ENCODE results near the gene KIAA0232.
"Not testable (repeated sequence)": the region's sequence is repeated elsewhere in the genome, so short reads cannot be mapped to it uniquely, and the experiment has no call there.

Gene KIAA0232

GRCh38 chr4:6826781-6827508 lies 44.4 kb downstream of the KIAA0232 start:
- ATAC-seq (no peak), DNase-seq (ENCODE audit: low spot score in 2 of 2) (no peak)
- Mint-ChIP-seq H3K27ac (peak overlapping the region; percentile 68), H3K4me3 (no peak overlapping the region), H3K9me3 (no peaks in the 10 kb centered on the region), H3K4me1 (peaks cover 35% of the 10 kb centered on the region), H3K36me3 (peaks cover 78% of the 10 kb centered on the region)

GRCh38 chr4:6829086-6829485 lies 46.6 kb downstream of the KIAA0232 start:
- DNase-seq (ENCODE audit: low spot score in 2 of 2) (no peak), ATAC-seq (no peak)
- Mint-ChIP-seq H3K9me3 (no peaks in the 10 kb centered on the region), H3K4me1 (peaks cover 41% of the 10 kb centered on the region), H3K4me3 (no peak overlapping the region), H3K36me3 (peaks cover 97% of the 10 kb centered on the region), H3K27ac (no peak overlapping the region)

- H3K4me3 Mint-ChIP-seq: no peak overlapping the region
- no peak overlapping the region for H3K27ac Mint-ChIP-seq
- no peaks in the 10 kb centered on the region for H3K9me3 Mint-ChIP-seq
- H3K36me3 Mint-ChIP-seq: peaks cover 49% of the 10 kb centered on the region
- DNase-seq (ENCODE audit: low spot score in 2 of 2) (no peak), ATAC-seq (no peak)
- peaks cover 20% of the 10 kb centered on the region for H3K4me1 Mint-ChIP-seq
These were observed 52.3 kb downstream of the KIAA0232 start for GRCh38 chr4:6834867-6835266.

- Mint-ChIP-seq H3K36me3 (peaks cover 41% of the 10 kb centered on the region), H3K4me1 (peaks cover 26% of the 10 kb centered on the region)
- not testable (repeated sequence) for DNase-seq (ENCODE audit: low spot score in 2 of 2); H3K9me3 Mint-ChIP-seq; H3K27ac Mint-ChIP-seq; ATAC-seq; H3K4me3 Mint-ChIP-seq
These were observed 53.1 kb downstream of the KIAA0232 start for GRCh38 chr4:6835616-6836015.

- H3K27ac Mint-ChIP-seq: not testable (repeated sequence)
These were observed 54.6 kb downstream of the KIAA0232 start for GRCh38 chr4:6837106-6837505.

GRCh38 chr4:6839579-6839978 lies 57.1 kb downstream of the KIAA0232 start:
- Mint-ChIP-seq H3K36me3 (peaks cover 41% of the 10 kb centered on the region), H3K27ac (peak overlapping the region; percentile 3), H3K4me1 (peaks cover 20% of the 10 kb centered on the region), H3K9me3 (no peaks in the 10 kb centered on the region), H3K4me3 (no peak overlapping the region)
- ATAC-seq: no peak
- no peak for DNase-seq (ENCODE audit: low spot score in 2 of 2)

More at GRCh38 chr4:6837106-6837505, 54.6 kb downstream of the KIAA0232 start:
- H3K36me3 Mint-ChIP-seq: peaks cover 37% of the 10 kb centered on the region
- peaks cover 27% of the 10 kb centered on the region for H3K4me1 Mint-ChIP-seq
- not testable (repeated sequence) for DNase-seq (ENCODE audit: low spot score in 2 of 2); H3K4me3 Mint-ChIP-seq; ATAC-seq; H3K9me3 Mint-ChIP-seq

- Mint-ChIP-seq H3K9me3 (no peaks in the 10 kb centered on the region), H3K4me1 (peaks cover 20% of the 10 kb centered on the region), H3K27ac (peak overlapping the region; percentile 64), H3K4me3 (no peak overlapping the region), H3K36me3 (peaks cover 49% of the 10 kb centered on the region)
- ATAC-seq: no peak
- no peak for DNase-seq (ENCODE audit: low spot score in 2 of 2)
These were observed 57.8 kb downstream of the KIAA0232 start for GRCh38 chr4:6840062-6840976.

- peaks cover 59% of the 10 kb centered on the region for H3K36me3 Mint-ChIP-seq
- no peak overlapping the region for H3K4me3 Mint-ChIP-seq
- peaks cover 14% of the 10 kb centered on the region for H3K4me1 Mint-ChIP-seq
- no peaks in the 10 kb centered on the region for H3K9me3 Mint-ChIP-seq
- H3K27ac Mint-ChIP-seq: peak overlapping the region; percentile 76
- ATAC-seq (no peak), DNase-seq (ENCODE audit: low spot score in 2 of 2) (no peak)
These were observed 62.5 kb downstream of the KIAA0232 start for GRCh38 chr4:6845027-6845426.

GRCh38 chr4:6845574-6845973 lies 63.0 kb downstream of the KIAA0232 start:
- H3K36me3 Mint-ChIP-seq: peaks cover 64% of the 10 kb centered on the region
- peak overlapping the region; percentile 76 for H3K27ac Mint-ChIP-seq
- DNase-seq (ENCODE audit: low spot score in 2 of 2) (no peak), ATAC-seq (no peak)
- H3K4me1 Mint-ChIP-seq: peaks cover 9% of the 10 kb centered on the region
- no peak overlapping the region for H3K4me3 Mint-ChIP-seq
- H3K9me3 Mint-ChIP-seq: no peaks in the 10 kb centered on the region

GRCh38 chr4:6847178-6847577 lies 64.7 kb downstream of the KIAA0232 start:
- Mint-ChIP-seq H3K36me3 (peaks cover 64% of the 10 kb centered on the region), H3K9me3 (no peaks in the 10 kb centered on the region), H3K4me1 (peaks cover 7% of the 10 kb centered on the region), H3K27ac (no peak overlapping the region), H3K4me3 (no peak overlapping the region)
- DNase-seq (ENCODE audit: low spot score in 2 of 2): no peak
- no peak for ATAC-seq

GRCh38 chr4:6848717-6849305 lies 66.3 kb downstream of the KIAA0232 start:
- Mint-ChIP-seq H3K36me3 (peaks cover 57% of the 10 kb centered on the region), H3K27ac (no peak overlapping the region), H3K4me3 (no peak overlapping the region), H3K4me1 (peaks cover 18% of the 10 kb centered on the region), H3K9me3 (no peaks in the 10 kb centered on the region)
- no peak for ATAC-seq
- no peak for DNase-seq (ENCODE audit: low spot score in 2 of 2)

GRCh38 chr4:6849691-6850090 lies 67.2 kb downstream of the KIAA0232 start:
- Mint-ChIP-seq H3K4me1 (peaks cover 25% of the 10 kb centered on the region), H3K27ac (no peak overlapping the region), H3K36me3 (peaks cover 48% of the 10 kb centered on the region), H3K9me3 (no peaks in the 10 kb centered on the region), H3K4me3 (no peak overlapping the region)
- no peak for DNase-seq (ENCODE audit: low spot score in 2 of 2)
- ATAC-seq: no peak

- no peak overlapping the region for H3K27ac Mint-ChIP-seq
- DNase-seq (ENCODE audit: low spot score in 2 of 2): no peak
- H3K36me3 Mint-ChIP-seq: peaks cover 40% of the 10 kb centered on the region
- H3K4me3 Mint-ChIP-seq: no peak overlapping the region
- H3K4me1 Mint-ChIP-seq: peaks cover 34% of the 10 kb centered on the region
- H3K9me3 Mint-ChIP-seq: no peaks in the 10 kb centered on the region
- ATAC-seq: no peak
These were observed 68.9 kb downstream of the KIAA0232 start for GRCh38 chr4:6851431-6851830.

- ATAC-seq (no peak), DNase-seq (ENCODE audit: low spot score in 2 of 2) (no peak)
- Mint-ChIP-seq H3K27ac (no peak overlapping the region), H3K36me3 (peaks cover 40% of the 10 kb centered on the region), H3K4me1 (peaks cover 37% of the 10 kb centered on the region), H3K9me3 (no peaks in the 10 kb centered on the region), H3K4me3 (no peak overlapping the region)
These were observed 69.4 kb downstream of the KIAA0232 start for GRCh38 chr4:6851962-6852361.

- ATAC-seq (no peak), DNase-seq (ENCODE audit: low spot score in 2 of 2) (no peak)
- Mint-ChIP-seq H3K27ac (no peak overlapping the region), H3K9me3 (no peaks in the 10 kb centered on the region), H3K4me3 (no peak overlapping the region), H3K4me1 (peaks cover 37% of the 10 kb centered on the region), H3K36me3 (peaks cover 47% of the 10 kb centered on the region)
These were observed 70.1 kb downstream of the KIAA0232 start for GRCh38 chr4:6852582-6852981.
